A549 (cell line): ENCODE data around the gene ULBP1. TPM values are rescaled to one million over a fixed set of nuclear protein-coding genes. Genes with fewer than 3 reads are reported as not detected.
"Not testable (repeated sequence)": the region's sequence is repeated elsewhere in the genome, so short reads cannot be mapped to it uniquely, and the experiment has no call there.

Experiments
- ATAC-seq, 2 experiments: fragments of 200-7000 bp in 1 of 2; fragments of >200 bp in 1 of 2; cut with Nextera tagmentation in 1 of 2; cut with Tn5 transposase in 1 of 2; 3 replicates each; pipeline versions ENCODE4 v1.8.0 to v1.9.1; 2018 to 2020; ENCODE audit warnings: mild to moderate bottlenecking in 1 of 2, moderate library complexity in 1 of 2
- CTCF ChIA-PET: fragments of 300-600 bp; sonication (Branson Sonifier 250); formaldehyde crosslinking; extraction: SDS; loops from one replicate; lab custom pipeline; 2021; ENCODE audit warnings: antibody characterized with exemption, inconsistent platforms; lab: Yijun Ruan, JAX
- POLR2A ChIA-PET: fragments of 350-600 bp; formaldehyde crosslinking; extraction: SDS; loops from one replicate; lab custom pipeline; 2021; ENCODE audit warnings: antibody characterized with exemption, inconsistent platforms; lab: Yijun Ruan, JAX
- DNase-seq, 2 experiments: peaks; one replicate each; pipeline versions ENCODE4 v3.0.0 to v3.0.0-alpha.2; 2011 to 2016; ENCODE audit warnings: low read depth in 1 of 2, low spot score in 1 of 2
- FAIRE-seq: peaks from 2 replicates; lab custom pipeline; 2011; peaks lifted over from hg19 to GRCh38; lab: Jason Lieb, UNC
- H3K27ac ChIP-seq, 2 experiments: fragments of >200 bp; sonication (Bioruptor Twin); formaldehyde crosslinking; 3 replicates each; pipeline ENCODE4 v1.5.1; 2016 to 2017
- H3K4me1 ChIP-seq: fragments of >200 bp; sonication (Bioruptor Twin); formaldehyde crosslinking; 3 replicates; pipeline ENCODE4 v1.6.1; 2016
- H3K4me2 ChIP-seq: fragments of >200 bp; sonication (Bioruptor Twin); formaldehyde crosslinking; 3 replicates; pipeline ENCODE4 v1.6.1; 2016
- H3K4me3 ChIP-seq: fragments of >200 bp; sonication (Bioruptor Twin); formaldehyde crosslinking; 3 replicates; pipeline ENCODE4 v1.5.1; 2016
- H3K9me3 ChIP-seq: fragments of >200 bp; sonication (Bioruptor Twin); formaldehyde crosslinking; 3 replicates; pipeline ENCODE4 v1.6.1; 2016
- CBX8 ChIP-seq: fragments of 200-600 bp; sonication (generic); IDR thresholded peaks from 2 replicates; pipeline ENCODE4 v1.6.1; 2016
- CHD2 ChIP-seq: fragments of 150-350 bp; IDR thresholded peaks from 2 replicates; pipeline ENCODE4 v1.6.1; 2014; ENCODE audit warnings: low read length; ENCODE audit not compliant: partially characterized antibody
- FOSL2 ChIP-seq, 2 experiments: fragments of 450-650 bp in 1 of 2; fragments of >200 bp in 1 of 2; sonication (Bioruptor Twin) in 1 of 2; formaldehyde crosslinking; IDR thresholded peaks; 2 replicates each; pipeline versions ENCODE4 v1.5.0 to v1.6.1; 2016 to 2020; ENCODE audit warnings: mild to moderate bottlenecking in 1 of 2, moderate library complexity in 1 of 2
- GATA3 ChIP-seq: IDR thresholded peaks from 2 replicates; pipeline ENCODE4 v1.6.1; 2012; ENCODE audit warnings: borderline replicate concordance
- HDAC2 ChIP-seq: fragments of 200-600 bp; sonication (generic); IDR thresholded peaks from 2 replicates; pipeline ENCODE4 v1.6.1; 2016
- HEYL ChIP-seq: fragments of 250-450 bp; sonication (Bioruptor Pico); IDR thresholded peaks from 2 replicates; pipeline ENCODE4 v1.8.0; 2021; ENCODE audit warnings: mild to moderate bottlenecking, moderate library complexity
- NR3C1 ChIP-seq: fragments of >200 bp; sonication (Bioruptor Twin); formaldehyde crosslinking; IDR thresholded peaks from 3 replicates; pipeline ENCODE4 v1.6.1; 2017
- RAD21 ChIP-seq, 2 experiments: fragments of >200 bp in 1 of 2; sonication (Bioruptor Twin) in 1 of 2; formaldehyde crosslinking in 1 of 2; IDR thresholded peaks in 1 of 2; conservative IDR thresholded peaks in 1 of 2; 2 replicates in 1 of 2; 3 replicates in 1 of 2; pipeline ENCODE4 v1.6.1; 2012 to 2018; ENCODE audit warnings: inconsistent platforms in 1 of 2
- RNF2 ChIP-seq: fragments of 200-600 bp; sonication (generic); IDR thresholded peaks from 2 replicates; pipeline ENCODE4 v1.6.1; 2016; ENCODE audit warnings: low read depth, mild to moderate bottlenecking, antibody characterized with exemption, moderate library complexity, borderline replicate concordance
- SMC3 ChIP-seq: fragments of >200 bp; sonication (Bioruptor Twin); formaldehyde crosslinking; IDR thresholded peaks from 3 replicates; pipeline ENCODE4 v1.6.1; 2018; ENCODE audit warnings: inconsistent platforms
- ZC3H11A ChIP-seq: fragments of 450-650 bp; IDR thresholded peaks from 2 replicates; pipeline ENCODE4 v1.6.1; 2014; ENCODE audit warnings: antibody characterized with exemption, mild to moderate bottlenecking
- WGBS: methylation state at CpG from one replicate; pipeline ENCODE4 v1.1.6; 2017; ENCODE audit errors: missing lambda C conversion rate; 5-methylcytosine and 5-hydroxymethylcytosine counted together
- polyA plus RNA-seq, 4 experiments: library from polyadenylated mRNA; depleted of rRNA in 3 of 4; stranded (reverse); fragments of >200 nt; fragmentation: RNase III in 1 of 4; extraction: RNeasy Plus Mini Kit Qiagen cat#74134 plus additional on column Dnase treatment in 1 of 4; gene quantifications; 2 replicates in 3 of 4; 3 replicates in 1 of 4; pipeline ENCODE4 v1.2.3, GENCODE V29; 2011 to 2017
- TF ChIP-seq, protein P1 (sequence below): fragments of >200 bp; sonication (Bioruptor Twin); formaldehyde crosslinking; IDR thresholded peaks from 3 replicates; pipeline ENCODE4 v1.5.1; 2016
- TF ChIP-seq, protein P2 (sequence below): fragments of 250-450 bp; sonication (Bioruptor Pico); IDR thresholded peaks from 2 replicates; pipeline ENCODE4 v1.5.0; 2020; ENCODE audit warnings: low read depth, mild to moderate bottlenecking, moderate library complexity
- TF ChIP-seq, protein P3 (sequence below): IDR thresholded peaks from 2 replicates; pipeline ENCODE4 v1.6.1; 2012

Gene ULBP1
- polyA plus RNA-seq, 2 of the 4 experiments (the other 2 are of a cell fraction) = 0.89 to 6.6 TPM

DNA sequence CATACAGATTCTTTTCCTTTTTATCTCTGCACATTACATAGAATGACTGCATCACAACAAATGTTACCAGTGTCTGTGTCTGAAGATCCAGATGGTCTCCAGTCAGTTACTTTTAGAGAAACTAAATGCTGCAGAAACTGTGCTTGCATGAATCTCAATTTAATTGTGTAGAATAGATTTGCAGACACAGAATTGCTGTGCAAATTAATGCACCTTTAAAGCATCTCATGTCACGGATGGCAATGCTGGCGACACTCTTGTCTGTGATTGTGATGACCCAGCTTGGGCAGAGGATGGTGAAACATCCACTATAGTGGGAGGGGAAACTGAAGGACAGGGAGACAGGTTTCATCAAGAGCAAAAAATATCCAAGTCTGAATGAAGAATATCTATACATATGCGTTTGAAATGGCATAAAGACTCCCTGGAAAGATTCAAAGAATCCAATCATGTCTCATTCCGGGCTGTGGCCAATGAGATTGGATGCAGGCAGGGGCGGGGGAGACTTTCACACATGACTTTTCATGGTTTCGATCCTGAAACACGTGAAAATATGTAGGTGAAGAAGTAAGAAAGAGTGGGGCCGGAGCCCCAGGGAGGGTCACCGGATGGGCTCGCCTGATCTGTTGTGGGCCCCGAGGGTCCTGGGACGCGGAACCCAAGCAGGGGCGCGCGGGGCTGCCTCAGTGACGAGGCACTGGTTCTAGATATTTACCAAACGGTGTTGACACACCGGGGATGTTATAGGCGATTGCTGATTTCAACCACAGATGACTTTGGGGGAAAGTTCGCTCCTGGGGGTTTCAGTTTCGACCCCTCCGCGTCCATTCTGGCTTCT, 50.3 kb downstream of the ULBP1 start:
- H3K4me1 ChIP-seq, ATAC-seq, H3K4me3 ChIP-seq, CTCF ChIA-PET, H3K9me3 ChIP-seq, H3K27ac ChIP-seq, H3K4me2 ChIP-seq, DNase-seq, FAIRE-seq, POLR2A ChIA-PET: not testable (repeated sequence)
- 56% methylated on average over 8 of the region's 24 CpGs for WGBS

GRCh38 chr6:150014623-150015280, 51.0 kb downstream of the ULBP1 start:
- 65% methylated on average over 4 of the region's 50 CpGs for WGBS
- H3K27ac ChIP-seq, DNase-seq, H3K9me3 ChIP-seq, POLR2A ChIA-PET, ATAC-seq, FAIRE-seq, CTCF ChIA-PET, H3K4me1 ChIP-seq, H3K4me3 ChIP-seq: not testable (repeated sequence)
- H3K4me2 ChIP-seq = peak overlapping the region; percentile 36

DNA sequence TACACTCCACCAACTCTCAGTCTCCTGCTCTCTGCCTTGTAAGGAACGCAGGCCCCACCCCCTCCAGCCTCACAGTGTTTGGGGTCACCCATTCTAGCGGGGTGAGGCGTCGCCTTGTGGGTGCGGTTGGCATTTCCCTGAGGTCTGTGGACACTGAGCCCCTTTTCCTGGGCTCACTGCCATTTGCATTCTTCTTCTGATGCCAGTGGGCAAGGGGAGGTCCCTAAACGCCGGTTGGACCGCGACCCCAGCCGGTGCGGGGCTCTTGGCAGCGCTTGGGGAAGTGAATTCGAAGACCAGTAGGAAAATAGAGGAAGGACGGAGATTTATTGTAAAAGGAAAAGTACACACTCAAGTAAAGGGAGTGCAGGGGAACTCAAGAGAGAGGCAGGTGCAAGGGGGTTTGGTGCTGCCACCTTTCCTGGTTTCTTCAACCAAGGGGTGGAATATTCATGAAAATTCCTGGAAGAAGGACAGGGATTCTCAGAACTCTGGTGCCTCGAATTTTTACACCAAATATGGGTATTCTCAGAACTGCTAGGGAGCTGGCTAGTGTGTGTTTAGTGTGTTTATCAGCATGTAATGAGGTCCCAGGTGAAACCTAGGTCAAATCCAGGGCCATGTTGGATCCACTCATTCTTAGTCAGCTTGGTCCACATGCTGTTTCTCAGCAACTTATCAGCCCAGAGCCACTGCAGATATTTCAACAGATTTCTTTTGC, 51.7 kb downstream of the ULBP1 start:
- H3K4me3 ChIP-seq, H3K9me3 ChIP-seq, FAIRE-seq, DNase-seq, POLR2A ChIA-PET, H3K27ac ChIP-seq, H3K4me1 ChIP-seq: not testable (repeated sequence)
- CTCF ChIA-PET = interaction anchor here (3.4 kb wide), 1 partner anchor 8 kb away, joined by 24 read pairs; no protein-coding TSS in a partner anchor
- WGBS = 25% methylated on average over 6 of the region's 15 CpGs
- ATAC-seq = peak; percentile 62 to 68; a peak in 5 of 6 replicates
- peak overlapping the region; percentile 36; the same call in 2 of the 3 replicates for H3K4me2 ChIP-seq

DNA sequence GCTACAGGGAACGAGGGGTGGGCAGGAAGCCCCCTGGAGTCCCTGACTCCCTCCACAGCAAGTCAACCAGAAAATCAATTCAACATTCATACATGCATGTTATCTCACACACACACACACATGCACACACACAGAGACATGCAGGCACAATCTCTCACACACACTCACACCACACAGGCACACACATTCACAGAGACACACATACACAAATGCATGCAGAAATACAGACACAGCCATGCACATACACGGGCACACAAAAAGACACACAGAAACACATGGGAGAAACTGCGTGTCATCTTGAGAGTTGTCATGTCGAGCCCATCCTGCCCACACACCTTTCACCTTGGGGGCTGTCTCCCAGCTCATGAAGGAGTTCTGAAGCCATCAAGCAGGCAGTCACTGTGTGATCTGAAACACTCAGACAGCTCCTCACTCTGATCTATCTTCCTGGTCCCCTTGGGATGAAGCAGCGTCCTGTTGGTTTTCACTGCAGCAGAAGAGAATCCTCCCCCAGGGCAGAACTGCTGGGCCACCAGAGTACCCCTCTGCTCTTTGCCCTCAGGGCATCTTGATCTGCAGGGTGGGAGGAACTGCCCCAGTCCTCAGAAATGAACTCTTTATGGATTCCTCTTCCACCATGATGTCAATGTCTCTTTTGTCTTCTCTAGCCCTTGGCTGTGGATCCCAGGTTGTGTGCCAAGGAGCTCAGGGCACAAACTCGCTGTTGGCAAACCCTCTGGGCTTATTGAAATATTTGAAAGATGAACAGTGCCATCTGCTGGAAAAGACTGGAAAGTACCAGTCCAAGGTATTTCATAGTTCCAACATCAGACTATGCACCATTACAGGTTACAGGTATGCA, 52.8 kb downstream of the ULBP1 start:
- no peak overlapping the region for H3K4me2 ChIP-seq
- ChIA-PET POLR2A (interaction anchor here (0.6 kb wide), 1 partner anchor 1309 kb away, joined by 4 read pairs; no protein-coding TSS in a partner anchor), CTCF (interaction anchor here (0.6 to 3.4 kb wide), 28 partner anchors 9 to 840 kb away, joined by 3 to 24 read pairs (median 4); partner anchors contain the start of gene RAET1L)
- no peaks in the 10 kb centered on the region for H3K9me3 ChIP-seq
- DNase-seq (peak; percentile 50 to 53), FAIRE-seq (no peak), ATAC-seq (peak; percentile 69 to 86; a peak in 5 of 6 replicates)
- H3K4me1 ChIP-seq = no peaks in the 10 kb centered on the region
- WGBS = 21% methylated on average over 4 of the region's 6 CpGs
- H3K4me3 ChIP-seq = no peak overlapping the region
- TF ChIP-seq, protein P1, sequence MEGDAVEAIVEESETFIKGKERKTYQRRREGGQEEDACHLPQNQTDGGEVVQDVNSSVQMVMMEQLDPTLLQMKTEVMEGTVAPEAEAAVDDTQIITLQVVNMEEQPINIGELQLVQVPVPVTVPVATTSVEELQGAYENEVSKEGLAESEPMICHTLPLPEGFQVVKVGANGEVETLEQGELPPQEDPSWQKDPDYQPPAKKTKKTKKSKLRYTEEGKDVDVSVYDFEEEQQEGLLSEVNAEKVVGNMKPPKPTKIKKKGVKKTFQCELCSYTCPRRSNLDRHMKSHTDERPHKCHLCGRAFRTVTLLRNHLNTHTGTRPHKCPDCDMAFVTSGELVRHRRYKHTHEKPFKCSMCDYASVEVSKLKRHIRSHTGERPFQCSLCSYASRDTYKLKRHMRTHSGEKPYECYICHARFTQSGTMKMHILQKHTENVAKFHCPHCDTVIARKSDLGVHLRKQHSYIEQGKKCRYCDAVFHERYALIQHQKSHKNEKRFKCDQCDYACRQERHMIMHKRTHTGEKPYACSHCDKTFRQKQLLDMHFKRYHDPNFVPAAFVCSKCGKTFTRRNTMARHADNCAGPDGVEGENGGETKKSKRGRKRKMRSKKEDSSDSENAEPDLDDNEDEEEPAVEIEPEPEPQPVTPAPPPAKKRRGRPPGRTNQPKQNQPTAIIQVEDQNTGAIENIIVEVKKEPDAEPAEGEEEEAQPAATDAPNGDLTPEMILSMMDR = peak; percentile 54
- TF ChIP-seq CBX8 (no peak), CHD2 (no peak), RNF2 (no peak), GATA3 (no peak), SMC3 (peak; percentile 70), FOSL2 (IDR thresholded peaks at IDR 0.05) (no peak), FOSL2 (CRISPR knock-in tag; IDR thresholded peaks at IDR 0.05) (no peak), ZC3H11A (no peak), HEYL (CRISPR knock-in tag) (no peak), RAD21 (conservative IDR thresholded peaks at IDR 0.05 in 1 of 2, IDR thresholded peaks at IDR 0.05 in 1 of 2) (peak; percentile 72 to 74), HDAC2 (no peak), NR3C1 (no peak)
- TF ChIP-seq, protein P2, sequence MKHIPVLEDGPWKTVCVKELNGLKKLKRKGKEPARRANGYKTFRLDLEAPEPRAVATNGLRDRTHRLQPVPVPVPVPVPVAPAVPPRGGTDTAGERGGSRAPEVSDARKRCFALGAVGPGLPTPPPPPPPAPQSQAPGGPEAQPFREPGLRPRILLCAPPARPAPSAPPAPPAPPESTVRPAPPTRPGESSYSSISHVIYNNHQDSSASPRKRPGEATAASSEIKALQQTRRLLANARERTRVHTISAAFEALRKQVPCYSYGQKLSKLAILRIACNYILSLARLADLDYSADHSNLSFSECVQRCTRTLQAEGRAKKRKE (CRISPR knock-in tag) = no peak
- TF ChIP-seq, protein P3, sequence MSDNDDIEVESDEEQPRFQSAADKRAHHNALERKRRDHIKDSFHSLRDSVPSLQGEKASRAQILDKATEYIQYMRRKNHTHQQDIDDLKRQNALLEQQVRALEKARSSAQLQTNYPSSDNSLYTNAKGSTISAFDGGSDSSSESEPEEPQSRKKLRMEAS = no peak
- H3K27ac ChIP-seq = no peak overlapping the region
